OCI-LY1 (cell line): ENCODE results near the gene TNS1.

Experiments
- H2AFZ ChIP-seq: fragments of 200-600 bp; sonication (generic), shearing (Covaris generic); 2 replicates; pipeline ENCODE4 v1.6.0; 2014; ENCODE audit warnings: antibody characterized with exemption, mild to moderate bottlenecking, low read length
- H3F3A ChIP-seq: fragments of 200-600 bp; sonication (generic), shearing (Covaris generic); 2 replicates; pipeline ENCODE4 v1.6.0; 2014; ENCODE audit warnings: mild to moderate bottlenecking, antibody characterized with exemption, low read length, moderate library complexity; ENCODE audit not compliant: insufficient read depth
- H3K27ac ChIP-seq: fragments of 200-600 bp; sonication (generic); 2 replicates; pipeline ENCODE4 v1.5.1; 2014; ENCODE audit warnings: low read length, mixed run types, mild to moderate bottlenecking, low read depth; ENCODE audit not compliant: poor library complexity, severe bottlenecking
- H3K27me3 ChIP-seq: fragments of 200-600 bp; sonication (generic); 2 replicates; pipeline ENCODE4 v1.6.0; 2014; ENCODE audit warnings: antibody characterized with exemption, mild to moderate bottlenecking, low read length, moderate library complexity; ENCODE audit not compliant: insufficient read depth
- H3K36me3 ChIP-seq: fragments of 200-600 bp; sonication (generic); 2 replicates; pipeline ENCODE4 v1.6.1; 2014; ENCODE audit warnings: mild to moderate bottlenecking, antibody characterized with exemption, low read length, moderate library complexity, mixed read lengths; ENCODE audit not compliant: insufficient read depth
- H3K4me1 ChIP-seq: fragments of 200-600 bp; sonication (generic); 2 replicates; pipeline ENCODE4 v1.5.1; 2014; ENCODE audit warnings: mild to moderate bottlenecking, low read length, moderate library complexity; ENCODE audit not compliant: insufficient read depth, severe bottlenecking
- H3K4me2 ChIP-seq: fragments of 200-600 bp; sonication (generic), shearing (Covaris generic); 2 replicates; pipeline ENCODE4 v1.6.1; 2014; ENCODE audit warnings: low read length
- H3K4me3 ChIP-seq: fragments of 200-600 bp; sonication (generic); 2 replicates; pipeline ENCODE4 v1.5.1; 2014; ENCODE audit warnings: low read length, low read depth, mild to moderate bottlenecking, mixed read lengths; ENCODE audit not compliant: poor library complexity, severe bottlenecking
- H3K79me2 ChIP-seq: fragments of 200-600 bp; shearing (Covaris generic); 2 replicates; pipeline ENCODE4 v1.6.1; 2016; ENCODE audit warnings: mixed run types, low read length, mixed read lengths; ENCODE audit not compliant: insufficient read depth
- H3K9ac ChIP-seq: fragments of 200-600 bp; sonication (generic), shearing (Covaris generic); 2 replicates; pipeline ENCODE4 v1.6.1; 2014; ENCODE audit warnings: mild to moderate bottlenecking, low read length, mixed read lengths
- H3K9me2 ChIP-seq: fragments of 200-600 bp; sonication (generic), shearing (Covaris generic); 2 replicates; pipeline ENCODE4 v1.6.1; 2014; ENCODE audit warnings: low read depth, mild to moderate bottlenecking, low read length, mixed read lengths
- H3K9me3 ChIP-seq: fragments of 200-600 bp; shearing (Covaris generic); 2 replicates; pipeline ENCODE4 v1.6.1; 2014; ENCODE audit warnings: low read length, mixed read lengths
- H4K20me1 ChIP-seq: fragments of 200-600 bp; sonication (generic), shearing (Covaris generic); 2 replicates; pipeline ENCODE4 v1.6.0; 2016; ENCODE audit warnings: mild to moderate bottlenecking, low read length; ENCODE audit not compliant: insufficient read depth
- EZH2 ChIP-seq: fragments of 200-600 bp; sonication (generic), shearing (Covaris generic); IDR thresholded peaks from 2 replicates; pipeline ENCODE4 v1.8.0; 2017; ENCODE audit warnings: borderline replicate concordance, mixed run types, mild to moderate bottlenecking, antibody characterized with exemption, low read length, moderate library complexity, mixed read lengths
- TF ChIP-seq, protein P1 (sequence below): fragments of 200-600 bp; sonication (generic), shearing (Covaris generic); IDR thresholded peaks from 2 replicates; pipeline ENCODE4 v1.5.1; 2017; ENCODE audit warnings: mild to moderate bottlenecking, antibody characterized with exemption, low read length, moderate library complexity, mixed read lengths

TNS1 gene

DNA sequence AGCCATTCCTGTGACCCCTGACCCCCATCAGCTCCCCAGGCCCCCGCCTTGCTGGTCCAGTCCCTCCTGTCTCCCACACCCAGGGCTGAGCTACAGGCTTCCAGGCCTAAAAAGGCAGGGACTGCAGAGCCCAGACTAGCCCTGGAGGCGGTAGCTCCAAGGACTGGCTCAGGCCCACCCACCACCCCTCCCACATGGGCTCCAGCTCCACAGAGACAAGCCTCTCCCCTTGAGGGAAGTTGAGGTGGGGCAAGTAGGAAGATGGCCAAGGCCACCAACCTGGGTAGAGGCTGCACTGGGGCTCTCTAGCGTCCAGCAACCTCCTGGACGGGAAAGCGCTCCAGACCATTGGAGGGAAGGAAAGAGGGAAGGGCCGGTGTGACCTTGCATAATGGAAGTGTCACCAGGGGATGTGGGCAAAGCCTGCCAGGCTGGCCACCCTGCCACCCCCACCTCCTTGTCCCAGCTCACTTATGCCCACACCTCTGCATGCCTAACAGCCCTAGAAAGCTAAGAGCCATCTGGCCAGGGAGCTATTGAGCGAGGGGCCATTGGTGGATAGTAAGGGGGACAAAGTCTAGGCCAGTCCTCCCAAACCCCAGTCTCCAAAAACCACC, 63.1 kb downstream of the TNS1 start:
- no peak overlapping the region for H3K4me2 ChIP-seq
- no peaks in the 10 kb centered on the region for H3K36me3 ChIP-seq
- no peak overlapping the region for H3K4me3 ChIP-seq
- H3F3A ChIP-seq: no peaks in the 10 kb centered on the region
- no peaks in the 10 kb centered on the region for H3K4me1 ChIP-seq
- H3K9ac ChIP-seq: no peak overlapping the region
- H3K79me2 ChIP-seq: no peaks in the 10 kb centered on the region
- no peak overlapping the region for H3K27ac ChIP-seq
- H2AFZ ChIP-seq: no peak overlapping the region
- no peaks in the 10 kb centered on the region for H3K9me3 ChIP-seq
- TF ChIP-seq, protein P1, sequence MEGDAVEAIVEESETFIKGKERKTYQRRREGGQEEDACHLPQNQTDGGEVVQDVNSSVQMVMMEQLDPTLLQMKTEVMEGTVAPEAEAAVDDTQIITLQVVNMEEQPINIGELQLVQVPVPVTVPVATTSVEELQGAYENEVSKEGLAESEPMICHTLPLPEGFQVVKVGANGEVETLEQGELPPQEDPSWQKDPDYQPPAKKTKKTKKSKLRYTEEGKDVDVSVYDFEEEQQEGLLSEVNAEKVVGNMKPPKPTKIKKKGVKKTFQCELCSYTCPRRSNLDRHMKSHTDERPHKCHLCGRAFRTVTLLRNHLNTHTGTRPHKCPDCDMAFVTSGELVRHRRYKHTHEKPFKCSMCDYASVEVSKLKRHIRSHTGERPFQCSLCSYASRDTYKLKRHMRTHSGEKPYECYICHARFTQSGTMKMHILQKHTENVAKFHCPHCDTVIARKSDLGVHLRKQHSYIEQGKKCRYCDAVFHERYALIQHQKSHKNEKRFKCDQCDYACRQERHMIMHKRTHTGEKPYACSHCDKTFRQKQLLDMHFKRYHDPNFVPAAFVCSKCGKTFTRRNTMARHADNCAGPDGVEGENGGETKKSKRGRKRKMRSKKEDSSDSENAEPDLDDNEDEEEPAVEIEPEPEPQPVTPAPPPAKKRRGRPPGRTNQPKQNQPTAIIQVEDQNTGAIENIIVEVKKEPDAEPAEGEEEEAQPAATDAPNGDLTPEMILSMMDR: no peak
- no peak for TF ChIP-seq EZH2
- H3K9me2 ChIP-seq: no peaks in the 10 kb centered on the region
- 0 out of 2 replicates have a peak, but pooled peaks cover 7% of the 10 kb centered on the region for H3K27me3 ChIP-seq
- H4K20me1 ChIP-seq: no peaks in the 10 kb centered on the region

DNA sequence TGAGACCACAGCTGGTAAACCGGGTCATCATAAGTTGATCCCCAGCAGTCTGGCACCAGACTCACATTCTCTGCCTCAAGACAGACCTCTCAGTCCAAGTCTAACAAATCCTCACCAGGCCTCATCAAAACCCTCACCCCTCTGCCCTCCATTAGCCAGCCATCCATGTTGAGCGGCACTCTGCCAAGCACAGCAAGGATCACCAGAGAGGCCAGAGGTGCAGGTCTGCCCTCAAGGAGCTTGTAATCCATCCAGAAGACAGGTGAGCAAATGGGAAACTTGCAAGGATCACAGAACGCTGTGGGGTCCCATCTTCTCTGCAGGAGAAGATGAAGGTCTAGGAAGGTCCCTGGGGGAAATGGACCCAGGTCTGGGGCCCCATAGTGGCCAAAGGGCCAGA, 63.6 kb downstream of the TNS1 start:
- Histone ChIP-seq H3K27me3 (0 out of 2 replicates have a peak, but pooled peaks cover 7% of the 10 kb centered on the region), H3K4me2 (no peak overlapping the region), H3F3A (no peaks in the 10 kb centered on the region), H3K9me2 (no peaks in the 10 kb centered on the region), H3K9ac (no peak overlapping the region), H3K4me1 (no peaks in the 10 kb centered on the region), H3K36me3 (no peaks in the 10 kb centered on the region), H3K9me3 (no peaks in the 10 kb centered on the region), H3K27ac (no peak overlapping the region), H3K4me3 (no peak overlapping the region), H3K79me2 (no peaks in the 10 kb centered on the region), H4K20me1 (no peaks in the 10 kb centered on the region), H2AFZ (no peak overlapping the region)
- TF ChIP-seq EZH2: no peak

DNA sequence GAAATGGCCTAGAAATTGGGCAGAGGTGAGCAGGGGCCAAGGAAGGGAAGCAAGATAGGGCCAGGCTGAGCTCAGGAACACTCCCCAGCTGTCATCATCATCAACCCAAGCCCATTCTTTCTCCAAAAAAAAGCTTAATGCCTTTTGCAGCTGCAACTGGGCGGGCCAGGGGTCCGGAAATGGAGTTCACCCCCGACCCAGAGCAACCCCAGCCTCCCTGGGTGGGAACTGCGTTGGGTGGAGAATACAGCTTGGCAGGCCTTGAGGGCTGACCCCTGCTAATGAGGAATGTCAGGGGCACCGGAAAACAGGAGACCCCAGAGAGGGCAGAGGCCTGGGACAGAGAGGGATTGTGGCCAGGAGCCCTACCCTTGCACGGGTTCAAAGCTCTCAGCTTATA, 64.8 kb downstream of the TNS1 start:
- H3K4me1 ChIP-seq: no peaks in the 10 kb centered on the region
- no peaks in the 10 kb centered on the region for H3K36me3 ChIP-seq
- no peak for TF ChIP-seq EZH2
- TF ChIP-seq, protein P1: no peak
- H3K4me3 ChIP-seq: no peak overlapping the region
- no peaks in the 10 kb centered on the region for H3K9me3 ChIP-seq
- no peak overlapping the region for H3K27ac ChIP-seq
- H3K79me2 ChIP-seq: no peaks in the 10 kb centered on the region
- no peak overlapping the region for H3K4me2 ChIP-seq
- H3K9ac ChIP-seq: no peak overlapping the region
- H3F3A ChIP-seq: no peaks in the 10 kb centered on the region
- no peak overlapping the region for H2AFZ ChIP-seq
- H3K9me2 ChIP-seq: no peaks in the 10 kb centered on the region
- H3K27me3 ChIP-seq: 0 out of 2 replicates have a peak, but pooled peaks cover 7% of the 10 kb centered on the region
- no peaks in the 10 kb centered on the region for H4K20me1 ChIP-seq

DNA sequence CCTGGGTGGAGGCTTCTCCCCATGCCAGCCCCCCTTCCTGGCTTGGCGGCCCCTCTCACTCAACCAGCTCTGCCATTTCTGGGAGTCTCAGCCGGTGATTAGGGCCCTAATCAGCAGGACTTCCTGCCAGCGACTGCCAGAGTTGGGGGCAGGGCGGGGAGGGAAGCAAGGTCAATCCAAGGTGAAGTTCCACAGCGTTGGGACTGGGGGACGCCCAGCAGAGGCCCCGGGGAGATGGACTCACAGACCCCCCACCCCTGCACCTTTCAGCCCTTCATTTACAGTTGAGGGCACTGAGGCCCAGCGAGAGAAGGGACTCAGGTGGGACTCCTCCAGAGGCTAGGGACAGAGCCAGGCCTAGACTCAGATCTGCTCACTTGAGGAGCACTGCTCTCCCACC, 65.3 kb downstream of the TNS1 start:
- Histone ChIP-seq H3K9ac (no peak overlapping the region), H3K4me2 (no peak overlapping the region), H3F3A (no peaks in the 10 kb centered on the region), H3K27me3 (peaks cover 11% of the 10 kb centered on the region; the same call in 1 of the 2 replicates), H3K79me2 (no peaks in the 10 kb centered on the region), H3K9me2 (no peaks in the 10 kb centered on the region), H3K4me3 (no peak overlapping the region), H3K9me3 (no peaks in the 10 kb centered on the region), H3K36me3 (no peaks in the 10 kb centered on the region), H3K27ac (no peak overlapping the region), H4K20me1 (no peaks in the 10 kb centered on the region), H2AFZ (no peak overlapping the region), H3K4me1 (no peaks in the 10 kb centered on the region)
- no peak for TF ChIP-seq EZH2
- TF ChIP-seq, protein P1: no peak
